LNCaP clone FGC (cell line): ENCODE data around the gene NEK6.
A peak's percentile ranks its signal among the peaks of the same experiment; 100 is the strongest.

Source experiments
- DNase-seq: peaks from one replicate; pipeline ENCODE4 v3.0.0-alpha.2; 2011; ENCODE audit warnings: low read depth
- H3K4me3 ChIP-seq: 2 replicates; pipeline ENCODE4 v1.5.1; 2011; ENCODE audit warnings: mild to moderate bottlenecking, low read depth, low read length, control low read depth
- CTCF ChIP-seq: IDR thresholded peaks from 2 replicates; pipeline ENCODE4 v1.5.1; 2012; ENCODE audit warnings: mild to moderate bottlenecking; ENCODE audit not compliant: control insufficient read depth, insufficient read depth; ENCODE audit errors: extremely low read depth

NEK6 gene

DNA sequence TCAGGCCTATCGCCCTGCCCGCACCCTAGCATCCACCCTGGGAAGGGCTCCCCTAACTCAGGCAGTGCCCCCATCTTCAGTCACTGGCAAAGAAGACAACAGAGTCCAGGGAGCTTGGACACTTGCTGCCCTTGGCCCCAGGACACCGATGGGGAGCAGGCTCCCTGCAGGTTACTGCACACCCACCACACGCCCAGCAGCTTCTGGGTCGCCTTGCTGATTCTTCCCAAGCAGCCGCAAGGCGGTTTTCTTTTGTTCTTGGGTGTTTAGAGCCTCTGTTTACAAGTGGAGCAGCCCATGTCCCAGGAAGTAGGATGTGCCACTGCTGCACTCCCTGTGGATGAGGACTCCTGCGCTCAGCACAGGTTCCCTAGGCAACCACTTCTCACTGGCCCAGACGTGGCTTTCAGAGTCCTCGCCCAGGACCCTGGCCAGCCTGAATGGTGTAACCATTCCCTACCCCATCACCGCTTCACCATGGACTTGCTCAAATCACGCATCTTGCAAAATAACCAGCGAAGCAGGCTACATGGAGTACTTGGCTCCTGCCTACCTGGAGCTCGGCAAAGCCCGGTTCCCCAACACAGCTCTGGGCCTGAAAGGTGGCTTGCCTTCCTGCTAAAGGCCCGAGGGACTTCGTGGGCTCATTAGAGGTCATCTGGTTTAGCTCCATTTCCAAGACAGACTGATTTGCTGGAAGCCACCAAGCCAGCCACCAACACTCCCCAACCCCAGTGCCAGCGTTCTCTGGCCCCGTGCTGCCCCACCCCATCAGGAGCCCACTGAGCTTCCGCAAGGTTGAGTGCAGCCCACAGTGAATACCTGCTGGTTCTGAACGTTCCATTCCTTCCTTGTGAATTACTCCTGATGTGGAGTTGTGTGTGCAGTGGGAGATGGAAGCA is 97.5 kb downstream of the NEK6 start:
- no peak overlapping the region for H3K4me3 ChIP-seq
- no peak for TF ChIP-seq CTCF
- no peak for DNase-seq

DNA sequence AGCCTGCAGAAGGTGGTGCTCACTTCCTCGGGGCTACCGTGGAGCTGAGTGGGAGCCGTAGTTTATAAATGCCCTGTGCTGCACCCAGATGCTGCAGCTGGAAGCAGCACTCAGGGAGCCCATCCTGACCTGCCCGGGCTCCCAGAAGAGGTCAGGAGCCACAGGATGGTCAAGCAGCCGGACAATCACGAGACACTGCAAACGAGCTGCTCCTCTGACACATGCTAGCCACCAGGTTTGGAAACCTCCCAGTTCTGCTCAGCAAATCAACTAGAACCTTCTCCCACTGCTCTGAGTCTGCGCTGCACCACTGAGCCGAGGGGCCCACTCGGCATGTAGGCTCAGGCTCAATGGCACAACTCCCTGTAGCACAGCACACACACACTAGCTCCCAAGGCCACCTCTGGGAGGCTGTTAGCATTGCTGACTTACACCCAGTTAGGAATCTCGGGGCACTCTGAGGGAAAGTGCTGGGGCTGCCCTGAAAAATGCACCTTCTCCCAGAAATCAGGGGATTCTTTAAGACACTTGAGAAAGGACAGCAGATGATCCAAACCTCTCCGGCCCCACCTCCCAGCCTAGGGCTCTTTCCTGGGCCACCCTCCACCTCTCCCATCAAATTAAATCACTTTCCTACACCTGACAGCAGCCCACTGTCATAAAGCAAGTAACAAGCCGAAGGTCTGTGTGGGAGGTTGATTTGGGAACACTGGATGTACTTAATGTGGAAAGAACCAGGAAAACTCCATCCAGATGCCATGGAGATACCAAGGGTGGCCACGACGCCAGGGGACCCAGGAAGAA is 98.4 kb downstream of the NEK6 start:
- peak overlapping the region; percentile 14 for H3K4me3 ChIP-seq
- no peak for DNase-seq
- no peak for TF ChIP-seq CTCF

DNA sequence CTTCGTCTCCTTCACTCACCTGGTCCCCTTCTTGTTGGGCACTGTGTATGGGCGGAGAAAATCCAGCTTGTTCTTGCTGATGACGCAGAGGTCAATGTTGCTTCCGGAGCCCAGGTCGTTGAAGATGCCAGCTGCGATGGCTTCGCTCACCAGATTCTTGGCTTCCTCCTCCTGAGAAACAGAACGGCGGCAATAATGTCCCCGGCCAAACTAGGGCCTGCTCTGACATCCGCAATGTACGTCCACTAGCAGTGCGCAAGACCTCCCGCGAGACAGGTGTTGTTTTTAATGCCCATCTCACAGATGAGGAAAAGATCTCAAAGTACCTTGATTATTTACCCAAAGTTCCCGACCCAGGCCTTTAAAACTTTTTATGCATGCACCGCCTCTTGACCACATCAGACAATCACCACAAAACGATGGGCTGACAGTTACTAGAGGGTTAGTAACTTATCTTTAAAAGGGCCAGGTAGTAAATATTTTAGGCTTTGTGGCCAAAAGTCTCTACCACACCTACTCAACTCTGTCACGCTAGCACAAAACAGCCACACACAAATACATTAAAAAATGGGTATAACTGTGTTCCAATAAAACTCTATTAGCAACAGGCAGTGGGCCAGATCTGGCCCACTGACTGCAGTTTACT is 99.1 kb downstream of the NEK6 start:
- no peak for TF ChIP-seq CTCF
- peak; percentile 93 for DNase-seq
- peak overlapping the region; percentile 14 for H3K4me3 ChIP-seq

- peak; percentile 25; the same call in 1 of the 2 replicates for TF ChIP-seq CTCF
- no peak overlapping the region for H3K4me3 ChIP-seq
- no peak for DNase-seq
Observed at GRCh38 chr9:124357721-124358361, 100.1 kb downstream of the NEK6 start.

DNA sequence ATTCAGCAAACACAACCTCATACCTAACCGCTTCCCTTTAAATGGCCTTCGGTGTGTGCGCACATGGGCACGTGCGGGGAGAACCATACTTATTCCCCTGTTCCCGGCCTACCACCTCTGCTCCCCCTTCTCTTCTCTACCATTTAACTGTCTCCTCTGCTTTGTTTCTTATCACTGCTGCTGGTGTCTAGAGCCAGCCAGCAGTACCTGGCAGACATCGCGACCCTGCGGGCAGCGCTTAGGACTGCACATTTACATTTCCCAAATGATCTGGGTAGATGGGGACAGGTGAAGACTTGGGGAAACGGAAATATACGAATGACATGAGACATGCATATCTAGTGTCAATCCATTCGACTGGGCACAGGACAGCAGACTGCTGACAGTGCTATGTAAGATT is 100.9 kb downstream of the NEK6 start:
- no peak for DNase-seq

More for the DNA sequence above, 100.9 kb downstream of the NEK6 start:
- H3K4me3 ChIP-seq, result no peak overlapping the region
- TF ChIP-seq CTCF, result no peak
